WTC11 (cell line): ENCODE data around the gene TAS1R2.

ENCODE experiments used
- E2F4 ChIP-seq: sonication (generic); formaldehyde crosslinking; IDR thresholded peaks from 2 replicates; pipeline ENCODE4 v1.8.1; 2022; ENCODE audit warnings: low read depth, mild to moderate bottlenecking, moderate library complexity, missing genetic modification reagents, borderline replicate concordance
- HMGXB4 ChIP-seq: sonication (generic); formaldehyde crosslinking; IDR thresholded peaks from 2 replicates; pipeline ENCODE4 v1.8.1; 2023; ENCODE audit warnings: mild to moderate bottlenecking, moderate library complexity, missing genetic modification reagents
- RELA ChIP-seq: sonication (generic); formaldehyde crosslinking; IDR thresholded peaks from 2 replicates; pipeline ENCODE4 v1.8.1; 2022; ENCODE audit warnings: missing genetic modification reagents, mild to moderate bottlenecking, borderline replicate concordance
- TF ChIP-seq, protein P1 (sequence below): sonication (generic); formaldehyde crosslinking; IDR thresholded peaks from 2 replicates; pipeline ENCODE4 v1.8.0; 2022; ENCODE audit warnings: missing genetic modification reagents

- TF ChIP-seq RELA (no peak), E2F4 (no peak), HMGXB4 (CRISPR knock-in tag) (no peak)
- TF ChIP-seq, protein P1, sequence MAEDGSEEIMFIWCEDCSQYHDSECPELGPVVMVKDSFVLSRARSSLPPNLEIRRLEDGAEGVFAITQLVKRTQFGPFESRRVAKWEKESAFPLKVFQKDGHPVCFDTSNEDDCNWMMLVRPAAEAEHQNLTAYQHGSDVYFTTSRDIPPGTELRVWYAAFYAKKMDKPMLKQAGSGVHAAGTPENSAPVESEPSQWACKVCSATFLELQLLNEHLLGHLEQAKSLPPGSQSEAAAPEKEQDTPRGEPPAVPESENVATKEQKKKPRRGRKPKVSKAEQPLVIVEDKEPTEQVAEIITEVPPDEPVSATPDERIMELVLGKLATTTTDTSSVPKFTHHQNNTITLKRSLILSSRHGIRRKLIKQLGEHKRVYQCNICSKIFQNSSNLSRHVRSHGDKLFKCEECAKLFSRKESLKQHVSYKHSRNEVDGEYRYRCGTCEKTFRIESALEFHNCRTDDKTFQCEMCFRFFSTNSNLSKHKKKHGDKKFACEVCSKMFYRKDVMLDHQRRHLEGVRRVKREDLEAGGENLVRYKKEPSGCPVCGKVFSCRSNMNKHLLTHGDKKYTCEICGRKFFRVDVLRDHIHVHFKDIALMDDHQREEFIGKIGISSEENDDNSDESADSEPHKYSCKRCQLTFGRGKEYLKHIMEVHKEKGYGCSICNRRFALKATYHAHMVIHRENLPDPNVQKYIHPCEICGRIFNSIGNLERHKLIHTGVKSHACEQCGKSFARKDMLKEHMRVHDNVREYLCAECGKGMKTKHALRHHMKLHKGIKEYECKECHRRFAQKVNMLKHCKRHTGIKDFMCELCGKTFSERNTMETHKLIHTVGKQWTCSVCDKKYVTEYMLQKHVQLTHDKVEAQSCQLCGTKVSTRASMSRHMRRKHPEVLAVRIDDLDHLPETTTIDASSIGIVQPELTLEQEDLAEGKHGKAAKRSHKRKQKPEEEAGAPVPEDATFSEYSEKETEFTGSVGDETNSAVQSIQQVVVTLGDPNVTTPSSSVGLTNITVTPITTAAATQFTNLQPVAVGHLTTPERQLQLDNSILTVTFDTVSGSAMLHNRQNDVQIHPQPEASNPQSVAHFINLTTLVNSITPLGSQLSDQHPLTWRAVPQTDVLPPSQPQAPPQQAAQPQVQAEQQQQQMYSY (CRISPR knock-in tag): no peak
These were observed 39.3 kb downstream of the TAS1R2 start for GRCh38 chr1:18819986-18820790.
